Anterior cingulate cortex (tissue), 58 donors: ENCODE measurements around the gene KRTAP9-2.
"Not testable (repeated sequence)": the region's sequence is repeated elsewhere in the genome, so short reads cannot be mapped to it uniquely, and the experiment has no call there.

ENCODE experiments used
- DNase-seq, 58 donors: peaks; one replicate each; lab custom pipeline; 2025; lab: John Stamatoyannopoulos, UW

Gene KRTAP9-2

GRCh38 chr17:41232399-41233105 lies 6.1 kb downstream of the KRTAP9-2 start, which contains the start of gene KRTAP9-3:
TSS of gene KRTAP9-3 (plus strand) at chr17:41232449. CDS start at chr17:41232502, 53 bp downstream.
- DNase-seq, result not testable (repeated sequence)

GRCh38 chr17:41237116-41237515 lies 10.7 kb downstream of the KRTAP9-2 start:
- DNase-seq, result not testable (repeated sequence)

GRCh38 chr17:41237949-41238437 lies 11.5 kb downstream of the KRTAP9-2 start, which contains the start of gene KRTAP9-8:
TSS of gene KRTAP9-8 (plus strand) at chr17:41237999. CDS start at chr17:41238052, 53 bp downstream.
- DNase-seq, result not testable (repeated sequence)

GRCh38 chr17:41246995-41247787 lies 20.7 kb downstream of the KRTAP9-2 start:
- not testable (repeated sequence) for DNase-seq

- not testable (repeated sequence) for DNase-seq
Observed at GRCh38 chr17:41249637-41250240, 23.3 kb downstream of the KRTAP9-2 start, which contains the start of gene KRTAP9-4. TSS of gene KRTAP9-4 (plus strand) at chr17:41249687. CDS start at chr17:41249721, 34 bp downstream.

- DNase-seq, result no peak
Observed at GRCh38 chr17:41251261-41251660, 24.8 kb downstream of the KRTAP9-2 start.

GRCh38 chr17:41254861-41255260 lies 28.4 kb downstream of the KRTAP9-2 start:
- DNase-seq, result no peak

- DNase-seq, result not testable (repeated sequence)
Observed at GRCh38 chr17:41255381-41256290, 29.2 kb downstream of the KRTAP9-2 start, which contains the start of gene KRTAP9-9. TSS of gene KRTAP9-9 (plus strand) at chr17:41255384.

- DNase-seq, result no peak
Observed at GRCh38 chr17:41256291-41256685, 29.8 kb downstream of the KRTAP9-2 start.

- no peak for DNase-seq
Observed at GRCh38 chr17:41258406-41258805, 32.0 kb downstream of the KRTAP9-2 start.

- DNase-seq, result no peak
Observed at GRCh38 chr17:41263212-41263611, 36.8 kb downstream of the KRTAP9-2 start.

GRCh38 chr17:41264599-41264998 lies 38.2 kb downstream of the KRTAP9-2 start:
- DNase-seq, result no peak

- DNase-seq, result no peak
Observed at GRCh38 chr17:41265078-41265477, 38.6 kb downstream of the KRTAP9-2 start, which contains the start of gene KRTAP9-6. TSS of gene KRTAP9-6 (plus strand) at chr17:41265378. CDS start at chr17:41265378, 0 bp downstream.

GRCh38 chr17:41267711-41268110 lies 41.3 kb downstream of the KRTAP9-2 start:
- DNase-seq, result no peak

GRCh38 chr17:41271323-41271722 lies 44.9 kb downstream of the KRTAP9-2 start:
- DNase-seq, result not testable (repeated sequence)

GRCh38 chr17:41271858-41272257 lies 45.4 kb downstream of the KRTAP9-2 start:
- DNase-seq, result no peak

- DNase-seq, result not testable (repeated sequence)
Observed at GRCh38 chr17:41275648-41276190, 49.3 kb downstream of the KRTAP9-2 start, which contains the start of gene KRTAP9-7. TSS of gene KRTAP9-7 (plus strand) at chr17:41275698. CDS start at chr17:41275698, 0 bp downstream.
